Thymus (tissue), 11 donors: ENCODE results near the gene GPR33. TPM values are rescaled to one million over a fixed set of nuclear protein-coding genes. Genes with fewer than 3 reads are reported as not detected.
A peak's percentile ranks its signal among the peaks of the same experiment; 100 is the strongest.

Experiments used
- DNase-seq, 9 donors: peaks; one replicate each; pipeline ENCODE4 v3.0.0-alpha.2; 2013; ENCODE audit warnings: low spot score in 9 of 9, low read depth in 6 of 9, missing footprints in 1 of 9
- H3K27ac ChIP-seq, 2 donors: one replicate each; pipeline ENCODE4 v1.5.1; 2013; ENCODE audit warnings: control low read depth in 1 of 2, low read depth in 1 of 2, low read length in 1 of 2, mild to moderate bottlenecking in 1 of 2, moderate library complexity in 1 of 2
- H3K27me3 ChIP-seq, 2 donors: one replicate each; pipeline ENCODE4 v1.5.1; 2013; ENCODE audit warnings: low read length in 1 of 2; ENCODE audit not compliant: control insufficient read depth in 2 of 2, insufficient read depth in 1 of 2
- H3K36me3 ChIP-seq, 2 donors: one replicate each; pipeline ENCODE4 v1.5.1; 2013; ENCODE audit warnings: low read length in 1 of 2, mild to moderate bottlenecking in 1 of 2, moderate library complexity in 1 of 2; ENCODE audit not compliant: control insufficient read depth in 2 of 2, insufficient read depth in 2 of 2
- H3K4me1 ChIP-seq, 2 donors: one replicate each; pipeline ENCODE4 v1.5.1; 2013; ENCODE audit warnings: low read length in 2 of 2; ENCODE audit not compliant: control insufficient read depth in 2 of 2, insufficient read depth in 2 of 2
- H3K4me3 ChIP-seq, 2 donors: one replicate each; pipeline ENCODE4 v1.5.1; 2013; ENCODE audit warnings: low read length in 2 of 2, control low read depth in 1 of 2, mild to moderate bottlenecking in 1 of 2
- H3K9me3 ChIP-seq, 2 donors: one replicate each; pipeline ENCODE4 v1.5.1; 2013; ENCODE audit warnings: low read length in 1 of 2, mild to moderate bottlenecking in 1 of 2; ENCODE audit not compliant: control insufficient read depth in 2 of 2, insufficient read depth in 1 of 2
- WGBS: extraction: QIAGEN DNeasy Blood & Tissue Kit; methylation state at CpG from one replicate; pipeline ENCODE4 v1.1.7; 2013; 5-methylcytosine and 5-hydroxymethylcytosine counted together
- polyA plus RNA-seq: library from polyadenylated mRNA; stranded (reverse); fragments of 200-250 nt; gene quantifications from one replicate; pipeline ENCODE4 v1.2.3, GENCODE V29; 2013
- total RNA-seq: library from RNA; stranded (reverse); fragments of 120-200 nt; gene quantifications from one replicate; pipeline ENCODE4 v1.2.4, GENCODE V29; 2013
- donor health status: healthy.

GPR33 gene
- total and polyA plus RNA-seq, 2 donors: 0.14 TPM; not detected in 1

GRCh38 chr14:31505411-31505810 lies 17.6 kb upstream of the GPR33 start:
- no peak for DNase-seq
- Histone ChIP-seq H3K9me3 (no peaks in the 10 kb centered on the region), H3K27me3 (no peaks in the 10 kb centered on the region), H3K4me3 (no peak overlapping the region), H3K36me3 (no peaks in the 10 kb centered on the region), H3K27ac (no peak overlapping the region), H3K4me1 (no peaks in the 10 kb centered on the region)
- WGBS: 93% methylated on average over 1 of the region's 1 CpG

GRCh38 chr14:31501870-31502269 lies 14.0 kb upstream of the GPR33 start:
- Histone ChIP-seq H3K36me3 (no peaks in the 10 kb centered on the region), H3K4me1 (no peaks in the 10 kb centered on the region), H3K27me3 (no peaks in the 10 kb centered on the region), H3K27ac (no peak overlapping the region), H3K9me3 (no peaks in the 10 kb centered on the region), H3K4me3 (no peak overlapping the region)
- no peak for DNase-seq
- 91% methylated on average over 2 of the region's 2 CpGs for WGBS

- Histone ChIP-seq H3K4me1 (no peaks in the 10 kb centered on the region), H3K27ac (no peak overlapping the region), H3K9me3 (peaks cover 0 to 4% of the 10 kb centered on the region in 2 donors), H3K27me3 (no peaks in the 10 kb centered on the region), H3K36me3 (no peaks in the 10 kb centered on the region), H3K4me3 (no peak overlapping the region)
- WGBS: 89% methylated on average over 8 of the region's 8 CpGs
- no peak for DNase-seq
Observed at GRCh38 chr14:31492759-31493498, 5.1 kb upstream of the GPR33 start.

- Histone ChIP-seq H3K4me3 (no peak overlapping the region), H3K9me3 (no peaks in the 10 kb centered on the region), H3K27me3 (no peaks in the 10 kb centered on the region), H3K4me1 (no peaks in the 10 kb centered on the region), H3K36me3 (no peaks in the 10 kb centered on the region), H3K27ac (no peak overlapping the region)
- peak in 1 of 9 donors; percentile 5 for DNase-seq
Observed at GRCh38 chr14:31489691-31490090, 1.9 kb upstream of the GPR33 start.

- 96% methylated on average over 2 of the region's 2 CpGs for WGBS
- Histone ChIP-seq H3K36me3 (no peaks in the 10 kb centered on the region), H3K4me1 (no peaks in the 10 kb centered on the region), H3K9me3 (no peaks in the 10 kb centered on the region), H3K27ac (no peak overlapping the region), H3K27me3 (no peaks in the 10 kb centered on the region), H3K4me3 (no peak overlapping the region)
- no peak for DNase-seq
Observed at GRCh38 chr14:31486764-31487163, 1.1 kb downstream of the GPR33 start.

GRCh38 chr14:31484754-31485153 lies 3.1 kb downstream of the GPR33 start:
- H3K4me3 ChIP-seq: no peak overlapping the region
- no peaks in the 10 kb centered on the region for H3K27me3 ChIP-seq
- WGBS: 83% methylated on average over 3 of the region's 3 CpGs
- H3K27ac ChIP-seq: no peak overlapping the region
- no peaks in the 10 kb centered on the region for H3K9me3 ChIP-seq
- no peak for DNase-seq
- H3K36me3 ChIP-seq: no peaks in the 10 kb centered on the region
- H3K4me1 ChIP-seq: no peaks in the 10 kb centered on the region

GRCh38 chr14:31480156-31480555 lies 7.7 kb downstream of the GPR33 start:
- WGBS: 86% methylated on average over 4 of the region's 4 CpGs
- H3K36me3 ChIP-seq: no peaks in the 10 kb centered on the region
- H3K4me3 ChIP-seq: no peak overlapping the region
- H3K4me1 ChIP-seq: no peaks in the 10 kb centered on the region
- no peak overlapping the region for H3K27ac ChIP-seq
- no peaks in the 10 kb centered on the region for H3K9me3 ChIP-seq
- DNase-seq: no peak
- no peaks in the 10 kb centered on the region for H3K27me3 ChIP-seq

GRCh38 chr14:31479027-31479426 lies 8.8 kb downstream of the GPR33 start:
- Histone ChIP-seq H3K27ac (no peak overlapping the region), H3K9me3 (no peaks in the 10 kb centered on the region), H3K36me3 (no peaks in the 10 kb centered on the region), H3K27me3 (no peaks in the 10 kb centered on the region), H3K4me3 (no peak overlapping the region), H3K4me1 (no peaks in the 10 kb centered on the region)
- WGBS: 93% methylated on average over 3 of the region's 3 CpGs
- DNase-seq: no peak

GRCh38 chr14:31477248-31477647 lies 10.6 kb downstream of the GPR33 start:
- 98% methylated on average over 6 of the region's 6 CpGs for WGBS

More at GRCh38 chr14:31477248-31477647, 10.6 kb downstream of the GPR33 start:
- Histone ChIP-seq H3K4me3 (no peak overlapping the region), H3K27ac (no peak overlapping the region), H3K9me3 (no peaks in the 10 kb centered on the region), H3K36me3 (no peaks in the 10 kb centered on the region), H3K4me1 (no peaks in the 10 kb centered on the region), H3K27me3 (no peaks in the 10 kb centered on the region)
- no peak for DNase-seq
